Kidney epithelial cell (primary cell): ENCODE data around the gene REST. TPM values are rescaled to one million over a fixed set of nuclear protein-coding genes. Genes with fewer than 3 reads are reported as not detected.
"Not testable (repeated sequence)": the region's sequence is repeated elsewhere in the genome, so short reads cannot be mapped to it uniquely, and the experiment has no call there.

Experiments used
- DNase-seq: peaks from one replicate; pipeline ENCODE4 v3.0.0-alpha.2; 2010; ENCODE audit warnings: low read depth
- H3K27me3 ChIP-seq: 2 replicates; pipeline ENCODE4 v1.6.0; 2011; ENCODE audit warnings: low read length; ENCODE audit not compliant: control insufficient read depth, insufficient read depth
- H3K36me3 ChIP-seq: 2 replicates; pipeline ENCODE4 v1.5.1; 2011; ENCODE audit warnings: low read length; ENCODE audit not compliant: control insufficient read depth, insufficient read depth
- H3K4me3 ChIP-seq: 2 replicates; pipeline ENCODE4 v1.5.1; 2011; ENCODE audit warnings: low read depth, mild to moderate bottlenecking, control low read depth, low read length
- total RNA-seq: library from RNA; depleted of rRNA; stranded (reverse); fragments of >200 nt; gene quantifications from 2 replicates; pipeline ENCODE4 v1.2.3, GENCODE V29; 2015
- TF ChIP-seq, protein P1 (sequence below): IDR thresholded peaks from 2 replicates; pipeline ENCODE4 v1.5.1; 2011; ENCODE audit warnings: mild to moderate bottlenecking, moderate library complexity, low read length, control low read depth, inconsistent platforms; ENCODE audit not compliant: insufficient read depth, poor library complexity, severe bottlenecking

REST gene
- total RNA-seq, 1 donor from 2014 or later: 46.0 TPM

DNA sequence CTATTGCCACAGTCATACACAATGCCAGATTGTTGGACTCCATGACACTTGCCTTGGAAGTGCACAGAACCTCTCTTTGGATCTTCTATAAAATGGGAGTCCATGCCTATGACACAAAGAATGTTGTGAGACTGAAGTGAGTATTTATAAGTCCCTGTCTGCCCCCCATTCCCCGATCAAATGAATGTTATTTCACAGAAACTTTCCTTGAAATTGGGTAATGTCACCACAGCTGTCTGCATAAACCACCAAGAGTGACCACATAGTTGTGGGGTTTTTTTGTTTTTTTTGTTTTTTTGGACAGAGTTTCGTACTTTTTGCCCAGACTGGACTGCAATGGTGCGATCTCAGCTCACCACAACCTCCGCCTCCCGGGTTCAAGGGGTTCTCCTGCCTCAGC is 27.1 kb upstream of the REST start:
- Histone ChIP-seq H3K27me3 (no peaks in the 10 kb centered on the region), H3K4me3 (no peak overlapping the region), H3K36me3 (no peaks in the 10 kb centered on the region)
- TF ChIP-seq, protein P1, sequence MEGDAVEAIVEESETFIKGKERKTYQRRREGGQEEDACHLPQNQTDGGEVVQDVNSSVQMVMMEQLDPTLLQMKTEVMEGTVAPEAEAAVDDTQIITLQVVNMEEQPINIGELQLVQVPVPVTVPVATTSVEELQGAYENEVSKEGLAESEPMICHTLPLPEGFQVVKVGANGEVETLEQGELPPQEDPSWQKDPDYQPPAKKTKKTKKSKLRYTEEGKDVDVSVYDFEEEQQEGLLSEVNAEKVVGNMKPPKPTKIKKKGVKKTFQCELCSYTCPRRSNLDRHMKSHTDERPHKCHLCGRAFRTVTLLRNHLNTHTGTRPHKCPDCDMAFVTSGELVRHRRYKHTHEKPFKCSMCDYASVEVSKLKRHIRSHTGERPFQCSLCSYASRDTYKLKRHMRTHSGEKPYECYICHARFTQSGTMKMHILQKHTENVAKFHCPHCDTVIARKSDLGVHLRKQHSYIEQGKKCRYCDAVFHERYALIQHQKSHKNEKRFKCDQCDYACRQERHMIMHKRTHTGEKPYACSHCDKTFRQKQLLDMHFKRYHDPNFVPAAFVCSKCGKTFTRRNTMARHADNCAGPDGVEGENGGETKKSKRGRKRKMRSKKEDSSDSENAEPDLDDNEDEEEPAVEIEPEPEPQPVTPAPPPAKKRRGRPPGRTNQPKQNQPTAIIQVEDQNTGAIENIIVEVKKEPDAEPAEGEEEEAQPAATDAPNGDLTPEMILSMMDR: no peak
- no peak for DNase-seq

DNA sequence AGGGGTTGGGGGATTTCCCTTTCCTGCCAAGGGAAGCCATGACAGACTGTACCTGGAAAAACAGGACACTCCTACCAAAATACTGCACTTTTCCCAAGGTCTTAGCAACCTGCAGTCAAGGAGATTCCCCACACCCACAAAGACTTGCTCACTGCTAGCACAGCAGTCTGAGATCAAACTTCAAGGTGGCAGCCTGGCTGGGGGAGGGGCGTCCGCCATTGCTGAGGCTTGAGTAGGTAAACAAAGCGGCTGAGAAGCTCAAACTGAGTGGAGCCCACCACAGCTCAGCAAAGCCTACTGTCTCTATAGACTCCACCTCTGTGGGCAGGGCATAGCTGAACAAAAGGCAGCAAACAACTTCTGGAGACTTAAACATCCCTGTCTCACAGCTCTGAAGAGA is 23.2 kb upstream of the REST start:
- not testable (repeated sequence) for DNase-seq, H3K36me3 ChIP-seq

DNA sequence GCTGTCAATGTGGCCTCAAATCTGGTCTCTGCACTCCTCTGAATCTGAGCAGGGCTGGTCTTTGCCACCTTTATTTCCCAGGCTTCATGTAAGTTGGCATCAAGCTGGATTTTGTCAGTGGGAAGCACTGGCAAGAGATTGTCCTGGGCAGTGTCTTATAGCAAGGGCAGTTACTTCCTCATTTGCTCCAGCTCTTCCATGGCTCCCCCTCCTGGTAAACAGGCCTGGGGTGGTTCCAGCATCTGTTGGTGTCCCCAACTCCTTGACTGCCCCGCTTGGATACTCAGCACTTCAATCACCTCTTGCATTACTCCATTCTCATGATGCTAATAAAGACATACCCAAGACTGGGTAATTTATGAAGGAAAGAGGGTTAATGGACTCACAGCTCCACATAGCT is 15.0 kb upstream of the REST start:
- no peak for DNase-seq
- H3K27me3 ChIP-seq: no peaks in the 10 kb centered on the region
- TF ChIP-seq, protein P1: no peak
- no peaks in the 10 kb centered on the region for H3K36me3 ChIP-seq
- no peak overlapping the region for H3K4me3 ChIP-seq

More for the DNA sequence above, 23.2 kb upstream of the REST start:
- H3K27me3 ChIP-seq, H3K4me3 ChIP-seq: not testable (repeated sequence)

DNA sequence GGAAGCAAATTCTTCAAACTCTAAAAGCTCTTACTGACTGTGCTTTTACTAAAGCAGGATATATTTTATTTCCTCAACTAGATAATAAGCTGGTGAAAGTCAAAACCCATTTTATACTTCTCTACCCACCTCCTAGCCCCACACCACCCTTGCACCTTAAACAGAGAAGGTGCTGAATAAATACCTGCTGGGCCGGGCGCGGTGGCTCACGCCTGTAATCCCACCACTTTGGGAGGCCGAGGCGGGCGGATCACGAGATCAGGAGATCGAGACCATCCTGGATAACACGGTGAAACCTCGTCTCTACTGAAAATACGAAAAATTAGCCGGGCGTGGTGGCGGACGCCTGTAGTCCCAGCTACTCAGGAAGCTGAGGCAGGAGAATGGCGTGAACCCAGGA is 9.9 kb upstream of the REST start:
- not testable (repeated sequence) for H3K4me3 ChIP-seq, DNase-seq, H3K27me3 ChIP-seq

DNA sequence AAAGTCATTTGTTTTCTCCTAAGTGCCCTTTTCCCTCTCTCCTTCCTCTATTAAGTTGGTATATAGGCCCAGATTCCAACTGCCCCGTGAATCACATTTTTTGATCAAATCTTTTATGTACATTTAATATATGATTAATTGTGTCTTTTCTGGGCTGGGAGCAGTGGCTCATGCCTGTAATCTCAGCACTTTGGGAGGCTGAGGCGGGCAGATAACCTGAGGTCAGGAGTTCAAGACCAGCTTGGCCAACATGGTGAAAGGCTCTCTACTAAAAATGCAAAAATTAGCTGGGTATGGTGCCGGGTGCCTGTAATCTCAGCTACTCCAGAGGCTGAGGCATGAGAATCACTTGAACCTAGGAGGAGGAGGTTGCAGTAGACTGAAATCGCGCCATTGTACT is 7.5 kb upstream of the REST start:
- not testable (repeated sequence) for DNase-seq, H3K27me3 ChIP-seq, H3K4me3 ChIP-seq, H3K36me3 ChIP-seq

More for the DNA sequence above, 9.9 kb upstream of the REST start:
- H3K36me3 ChIP-seq: not testable (repeated sequence)

DNA sequence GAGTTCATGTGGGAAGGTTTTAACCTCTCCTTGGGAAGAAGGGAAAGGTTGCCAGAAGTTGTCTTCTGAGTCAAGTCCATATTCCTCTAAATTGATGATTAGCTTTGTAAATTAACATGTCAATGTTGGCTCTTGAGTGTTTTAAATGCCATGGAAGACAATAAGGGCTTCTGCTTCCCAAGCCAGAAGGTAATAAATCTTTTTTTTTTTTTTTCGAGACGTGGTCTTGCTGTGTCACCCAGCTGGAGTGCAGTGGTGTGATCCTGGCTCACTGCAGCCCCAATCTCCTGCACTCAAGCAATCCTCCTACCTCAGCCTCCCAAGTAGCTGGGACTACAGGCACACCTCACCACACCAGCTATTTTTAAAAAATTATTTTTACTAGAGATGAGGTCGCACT is 5.0 kb upstream of the REST start:
- TF ChIP-seq, protein P1: no peak
- H3K27me3 ChIP-seq: no peaks in the 10 kb centered on the region
- H3K4me3 ChIP-seq: no peak overlapping the region
- no peak for DNase-seq
- H3K36me3 ChIP-seq: no peaks in the 10 kb centered on the region

DNA sequence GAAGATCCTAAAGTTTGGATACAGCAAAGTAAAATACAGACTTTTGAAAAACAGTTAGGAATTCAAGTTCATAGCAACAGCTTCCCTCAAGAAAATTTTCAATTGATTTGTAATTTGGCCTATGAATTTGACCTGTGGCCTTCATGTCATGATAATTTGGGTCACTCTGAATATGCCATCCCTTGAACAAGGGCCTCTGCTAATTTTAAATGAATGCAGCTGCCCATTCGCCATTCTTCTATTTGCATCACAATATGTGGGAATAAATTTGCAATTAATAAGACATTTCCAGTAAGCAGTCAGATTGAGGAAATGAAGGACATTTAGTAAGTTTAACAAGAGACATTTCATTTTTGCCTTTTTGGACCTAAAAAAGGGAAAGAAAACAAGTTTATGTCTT is 1.9 kb upstream of the REST start:
- no peaks in the 10 kb centered on the region for H3K27me3 ChIP-seq
- no peak overlapping the region for H3K4me3 ChIP-seq
- H3K36me3 ChIP-seq: no peaks in the 10 kb centered on the region
- TF ChIP-seq, protein P1: no peak
- DNase-seq: no peak
